IPS-18a (cell line): ENCODE measurements around the gene DGAT2.

Experiments used
- H3K27ac ChIP-seq: one replicate; pipeline ENCODE4 v1.5.1; 2013; ENCODE audit warnings: low read length
- H3K27me3 ChIP-seq: one replicate; pipeline ENCODE4 v1.6.1; 2013; ENCODE audit warnings: mild to moderate bottlenecking, low read length; ENCODE audit not compliant: control insufficient read depth, insufficient read depth
- H3K36me3 ChIP-seq: one replicate; pipeline ENCODE4 v1.6.1; 2013; ENCODE audit warnings: low read depth, low read length; ENCODE audit not compliant: control insufficient read depth
- H3K4me1 ChIP-seq: one replicate; pipeline ENCODE4 v1.6.1; 2013; ENCODE audit warnings: low read depth, low read length; ENCODE audit not compliant: control insufficient read depth
- H3K4me3 ChIP-seq: one replicate; pipeline ENCODE4 v1.5.1; 2013; ENCODE audit warnings: low read length
- H3K9ac ChIP-seq: one replicate; pipeline ENCODE4 v1.6.1; 2013; ENCODE audit warnings: mild to moderate bottlenecking, low read length, moderate library complexity
- H3K9me3 ChIP-seq: one replicate; pipeline ENCODE4 v1.6.1; 2013; ENCODE audit warnings: low read depth, low read length; ENCODE audit not compliant: control insufficient read depth

DGAT2 gene

GRCh38 chr11:75783416-75784084 is 15.0 kb downstream of the DGAT2 start:
- no peaks in the 10 kb centered on the region for H3K9me3 ChIP-seq
- no peaks in the 10 kb centered on the region for H3K36me3 ChIP-seq
- H3K27ac ChIP-seq: no peak overlapping the region
- H3K4me3 ChIP-seq: no peak overlapping the region
- no peak overlapping the region for H3K9ac ChIP-seq
- no peaks in the 10 kb centered on the region for H3K27me3 ChIP-seq
- no peaks in the 10 kb centered on the region for H3K4me1 ChIP-seq

- Histone ChIP-seq H3K27ac (no peak overlapping the region), H3K9ac (no peak overlapping the region)
These were observed 15.5 kb downstream of the DGAT2 start for GRCh38 chr11:75784085-75784478.

GRCh38 chr11:75784506-75784905 is 15.9 kb downstream of the DGAT2 start:
- Histone ChIP-seq H3K9me3 (no peaks in the 10 kb centered on the region), H3K27me3 (no peaks in the 10 kb centered on the region), H3K27ac (no peak overlapping the region), H3K36me3 (no peaks in the 10 kb centered on the region), H3K4me1 (no peaks in the 10 kb centered on the region), H3K4me3 (no peak overlapping the region), H3K9ac (no peak overlapping the region)

More at GRCh38 chr11:75784085-75784478, 15.5 kb downstream of the DGAT2 start:
- no peak overlapping the region for H3K4me3 ChIP-seq
- no peaks in the 10 kb centered on the region for H3K9me3 ChIP-seq
- H3K36me3 ChIP-seq: no peaks in the 10 kb centered on the region
- H3K4me1 ChIP-seq: no peaks in the 10 kb centered on the region
- H3K27me3 ChIP-seq: no peaks in the 10 kb centered on the region

- no peak overlapping the region for H3K9ac ChIP-seq
- H3K4me1 ChIP-seq: no peaks in the 10 kb centered on the region
- H3K27ac ChIP-seq: no peak overlapping the region
- no peaks in the 10 kb centered on the region for H3K36me3 ChIP-seq
- H3K4me3 ChIP-seq: no peak overlapping the region
- no peaks in the 10 kb centered on the region for H3K27me3 ChIP-seq
- no peaks in the 10 kb centered on the region for H3K9me3 ChIP-seq
These were observed 16.6 kb downstream of the DGAT2 start for GRCh38 chr11:75785187-75785586.

- no peak overlapping the region for H3K9ac ChIP-seq
- H3K9me3 ChIP-seq: no peaks in the 10 kb centered on the region
- H3K27me3 ChIP-seq: no peaks in the 10 kb centered on the region
- H3K4me3 ChIP-seq: no peak overlapping the region
- H3K4me1 ChIP-seq: no peaks in the 10 kb centered on the region
- H3K27ac ChIP-seq: no peak overlapping the region
- H3K36me3 ChIP-seq: no peaks in the 10 kb centered on the region
These were observed 17.6 kb downstream of the DGAT2 start for GRCh38 chr11:75786101-75786736.

- no peaks in the 10 kb centered on the region for H3K9me3 ChIP-seq
- H3K27me3 ChIP-seq: no peaks in the 10 kb centered on the region
- H3K9ac ChIP-seq: no peak overlapping the region
- no peak overlapping the region for H3K27ac ChIP-seq
- H3K36me3 ChIP-seq: no peaks in the 10 kb centered on the region
- no peak overlapping the region for H3K4me3 ChIP-seq
- H3K4me1 ChIP-seq: no peaks in the 10 kb centered on the region
These were observed 20.9 kb downstream of the DGAT2 start for GRCh38 chr11:75789521-75789920.

- Histone ChIP-seq H3K9ac (no peak overlapping the region), H3K36me3 (no peaks in the 10 kb centered on the region), H3K9me3 (no peaks in the 10 kb centered on the region), H3K4me3 (no peak overlapping the region), H3K27me3 (no peaks in the 10 kb centered on the region), H3K27ac (no peak overlapping the region), H3K4me1 (no peaks in the 10 kb centered on the region)
These were observed 22.4 kb downstream of the DGAT2 start for GRCh38 chr11:75790986-75791385.

- Histone ChIP-seq H3K4me1 (no peaks in the 10 kb centered on the region), H3K36me3 (no peaks in the 10 kb centered on the region), H3K27ac (no peak overlapping the region), H3K4me3 (no peak overlapping the region), H3K9me3 (no peaks in the 10 kb centered on the region), H3K27me3 (no peaks in the 10 kb centered on the region), H3K9ac (no peak overlapping the region)
These were observed 23.7 kb downstream of the DGAT2 start for GRCh38 chr11:75792127-75792731.

- no peaks in the 10 kb centered on the region for H3K36me3 ChIP-seq
- H3K4me3 ChIP-seq: no peak overlapping the region
- no peaks in the 10 kb centered on the region for H3K4me1 ChIP-seq
- no peaks in the 10 kb centered on the region for H3K9me3 ChIP-seq
- no peaks in the 10 kb centered on the region for H3K27me3 ChIP-seq
- no peak overlapping the region for H3K27ac ChIP-seq
- no peak overlapping the region for H3K9ac ChIP-seq
These were observed 24.6 kb downstream of the DGAT2 start for GRCh38 chr11:75792997-75793800.

- H3K4me3 ChIP-seq: no peak overlapping the region
- no peaks in the 10 kb centered on the region for H3K9me3 ChIP-seq
- no peaks in the 10 kb centered on the region for H3K36me3 ChIP-seq
- H3K27ac ChIP-seq: no peak overlapping the region
- H3K27me3 ChIP-seq: no peaks in the 10 kb centered on the region
- H3K9ac ChIP-seq: no peak overlapping the region
- H3K4me1 ChIP-seq: no peaks in the 10 kb centered on the region
These were observed 25.4 kb downstream of the DGAT2 start for GRCh38 chr11:75793966-75794365.

GRCh38 chr11:75795276-75796090 is 26.9 kb downstream of the DGAT2 start:
- H3K4me1 ChIP-seq: no peaks in the 10 kb centered on the region
- no peak overlapping the region for H3K4me3 ChIP-seq
- no peaks in the 10 kb centered on the region for H3K36me3 ChIP-seq
- no peak overlapping the region for H3K9ac ChIP-seq
- H3K9me3 ChIP-seq: no peaks in the 10 kb centered on the region
- no peak overlapping the region for H3K27ac ChIP-seq
- H3K27me3 ChIP-seq: no peaks in the 10 kb centered on the region
